ENCODE measurements around the gene MYBPHL.

Gene MYBPHL

GRCh38 chr1:109306832-109307273 is at the start of gene MYBPHL:
Gene MYBPHL, minus strand, starts transcription at chr1:109307011. Its CDS starts 20 bp downstream, at chr1:109306991.
- FAIRE-seq, result no peak

GRCh38 chr1:109356505-109356904 is 49.7 kb upstream of the MYBPHL start:
- FAIRE-seq, result no peak
- no peak for DNase-seq (ENCODE audit: extremely low spot score, insufficient read length, low read depth)

More at GRCh38 chr1:109306832-109307273, at the start of gene MYBPHL:
- no peak for DNase-seq (ENCODE audit: extremely low spot score, insufficient read length, low read depth)

- FAIRE-seq, result no peak
- DNase-seq (ENCODE audit: extremely low spot score, insufficient read length, low read depth), result no peak
Observed at GRCh38 chr1:109354929-109355328, 48.1 kb upstream of the MYBPHL start.

DNA sequence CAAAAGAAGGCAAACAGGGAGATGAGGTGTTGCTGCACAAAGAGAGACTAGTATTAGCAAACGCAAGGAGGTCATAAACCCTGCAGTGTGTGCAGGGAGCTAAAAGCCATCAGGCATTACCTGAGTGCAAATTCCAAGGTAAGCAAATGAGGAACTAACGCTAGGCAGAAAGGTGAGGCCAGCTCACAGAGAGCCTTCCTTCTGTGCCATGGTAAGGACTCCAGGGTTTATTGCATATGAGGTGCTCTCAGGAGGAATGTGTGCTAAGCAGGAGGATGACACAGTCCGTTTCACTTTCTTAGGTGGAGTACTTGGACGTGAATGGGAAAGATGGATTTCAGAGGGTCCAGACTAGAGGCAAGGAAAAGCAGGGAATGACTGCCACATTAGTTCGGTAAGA is 44.6 kb upstream of the MYBPHL start:
- DNase-seq (ENCODE audit: extremely low spot score, insufficient read length, low read depth) (no peak), FAIRE-seq (no peak)

DNA sequence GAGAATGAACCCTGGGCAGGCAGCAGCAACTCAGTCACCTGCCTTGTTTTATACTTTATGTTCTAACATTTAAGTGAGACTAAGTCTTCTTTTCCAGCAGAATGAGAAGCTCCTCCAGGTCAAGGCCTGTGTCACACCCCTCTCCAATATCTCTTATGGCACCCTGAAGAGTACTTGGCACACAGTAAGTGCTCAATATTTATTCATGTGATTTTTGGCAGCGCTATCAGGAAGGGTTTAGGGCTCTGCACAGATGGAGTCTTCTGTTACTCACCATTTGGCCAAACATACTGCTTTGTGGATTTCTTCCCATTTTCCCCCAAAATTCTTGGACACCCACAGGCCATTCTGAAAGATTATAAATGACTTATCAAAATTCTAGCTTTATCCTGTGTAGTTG is 43.8 kb upstream of the MYBPHL start:
- FAIRE-seq, result no peak
- no peak for DNase-seq (ENCODE audit: extremely low spot score, insufficient read length, low read depth)

- FAIRE-seq (no peak), DNase-seq (ENCODE audit: extremely low spot score, insufficient read length, low read depth) (no peak)
Observed at GRCh38 chr1:109350182-109350581, 43.4 kb upstream of the MYBPHL start.

DNA sequence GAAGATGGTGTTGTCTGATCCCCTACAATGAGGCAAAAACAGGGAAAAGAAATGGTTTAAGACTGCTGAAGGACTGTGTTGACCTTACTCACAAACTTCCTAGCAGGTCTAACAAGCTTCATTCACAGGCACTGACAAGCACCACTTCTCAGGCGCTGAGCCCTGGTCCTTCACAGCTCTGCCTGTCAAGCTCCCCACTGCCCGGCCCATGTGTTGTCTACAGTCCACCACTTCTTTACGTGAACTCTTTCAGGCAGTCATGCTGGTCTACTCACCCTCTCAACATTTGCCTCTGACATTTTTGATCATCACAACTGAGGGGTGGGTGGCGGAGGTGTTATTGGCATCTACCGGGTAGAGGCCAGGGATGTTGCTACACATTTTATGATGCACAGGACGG is 40.7 kb upstream of the MYBPHL start:
- FAIRE-seq, result no peak
- DNase-seq (ENCODE audit: extremely low spot score, insufficient read length, low read depth), result no peak

- DNase-seq (ENCODE audit: extremely low spot score, insufficient read length, low read depth) (no peak), FAIRE-seq (no peak)
Observed at GRCh38 chr1:109341944-109342930, 35.4 kb upstream of the MYBPHL start.

DNA sequence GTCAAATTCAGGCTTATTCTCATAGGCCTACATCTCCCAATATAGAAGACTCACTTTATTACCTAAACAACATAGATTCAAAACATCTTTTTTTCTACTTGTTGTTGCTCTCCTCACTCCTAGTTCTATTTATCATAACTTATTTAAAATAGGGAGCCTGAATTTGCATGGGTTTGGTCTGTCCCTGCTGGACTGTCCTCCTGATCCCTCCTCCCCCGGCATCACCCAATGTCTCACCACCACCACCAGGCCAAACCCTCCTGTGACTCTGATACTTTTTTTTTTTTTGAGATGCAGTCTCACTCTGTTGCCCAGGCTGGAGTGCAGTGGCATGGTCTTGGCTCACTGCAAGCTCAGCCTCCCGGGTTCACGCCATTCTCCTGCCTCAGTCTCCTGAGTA is 31.8 kb upstream of the MYBPHL start:
- FAIRE-seq, result no peak
- DNase-seq (ENCODE audit: extremely low spot score, insufficient read length, low read depth), result no peak

DNA sequence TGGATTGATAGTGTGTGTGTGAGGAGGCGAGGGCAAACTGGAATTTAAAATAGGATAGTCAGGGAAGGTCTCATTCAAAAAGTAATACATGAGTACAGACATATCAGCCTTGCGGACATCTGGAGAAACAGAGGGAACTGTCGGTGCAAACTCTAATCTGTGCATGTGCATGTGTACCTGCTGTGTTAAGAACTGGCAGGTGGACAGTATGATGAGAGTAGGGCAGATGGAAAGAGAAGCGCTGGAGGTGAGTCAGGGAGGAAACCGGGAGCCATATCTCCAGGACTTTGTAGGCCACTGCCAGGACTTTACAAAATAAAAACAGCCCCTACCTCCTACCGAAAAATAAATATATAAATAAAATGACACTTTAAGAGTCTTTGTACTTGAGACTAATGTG is 31.3 kb upstream of the MYBPHL start:
- no peak for DNase-seq (ENCODE audit: extremely low spot score, insufficient read length, low read depth)
- FAIRE-seq, result no peak

DNA sequence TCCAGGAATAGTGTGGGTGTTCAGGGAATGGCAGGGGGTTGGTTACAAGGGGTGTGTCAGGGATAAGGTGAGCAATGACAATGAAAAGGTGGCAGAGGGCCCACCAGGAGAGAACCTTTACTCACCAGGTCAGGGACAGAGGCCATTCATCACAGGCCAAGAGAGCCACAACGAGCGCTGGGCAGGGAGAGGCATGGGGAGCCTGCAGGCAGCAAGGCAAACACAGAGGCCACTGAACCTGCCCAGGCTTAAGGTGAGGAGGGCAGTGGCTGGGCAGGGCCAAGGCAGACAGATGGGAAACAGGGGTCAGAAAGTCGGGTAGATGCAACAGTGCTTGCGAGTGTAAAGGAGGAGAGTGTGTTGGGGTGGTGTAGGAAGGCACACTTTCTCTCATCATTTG is 28.3 kb upstream of the MYBPHL start:
- DNase-seq (ENCODE audit: extremely low spot score, insufficient read length, low read depth) (no peak), FAIRE-seq (no peak)

GRCh38 chr1:109331113-109331512 is 24.3 kb upstream of the MYBPHL start:
- FAIRE-seq (no peak), DNase-seq (ENCODE audit: extremely low spot score, insufficient read length, low read depth) (no peak)

DNA sequence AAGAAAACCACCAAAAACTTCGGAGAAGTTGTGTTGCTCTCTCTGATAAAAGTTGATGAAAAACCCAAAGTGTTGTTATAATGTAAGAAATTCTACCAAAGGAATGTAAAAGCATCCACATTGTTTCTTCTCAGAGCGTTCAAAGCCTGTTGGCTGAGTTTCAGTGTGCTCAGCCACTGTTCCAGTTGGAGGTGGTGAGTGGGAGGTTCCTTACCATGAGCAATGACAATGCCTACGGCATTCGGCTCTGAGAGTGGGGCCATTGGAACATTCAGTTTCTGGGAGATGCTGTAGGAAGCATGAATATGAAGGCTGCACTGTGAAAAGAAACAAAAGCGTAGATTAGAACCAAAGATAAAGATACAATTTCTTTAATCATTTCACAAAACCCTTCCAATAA is 20.5 kb upstream of the MYBPHL start:
- FAIRE-seq (no peak), DNase-seq (ENCODE audit: extremely low spot score, insufficient read length, low read depth) (no peak)

- no peak for DNase-seq (ENCODE audit: extremely low spot score, insufficient read length, low read depth)
- no peak for FAIRE-seq
Observed at GRCh38 chr1:109322974-109323373, 16.2 kb upstream of the MYBPHL start.

GRCh38 chr1:109319114-109319513 is 12.3 kb upstream of the MYBPHL start:
- FAIRE-seq (no peak), DNase-seq (ENCODE audit: extremely low spot score, insufficient read length, low read depth) (no peak)

- DNase-seq (ENCODE audit: extremely low spot score, insufficient read length, low read depth) (no peak), FAIRE-seq (no peak)
Observed at GRCh38 chr1:109316506-109316905, 9.7 kb upstream of the MYBPHL start.

DNA sequence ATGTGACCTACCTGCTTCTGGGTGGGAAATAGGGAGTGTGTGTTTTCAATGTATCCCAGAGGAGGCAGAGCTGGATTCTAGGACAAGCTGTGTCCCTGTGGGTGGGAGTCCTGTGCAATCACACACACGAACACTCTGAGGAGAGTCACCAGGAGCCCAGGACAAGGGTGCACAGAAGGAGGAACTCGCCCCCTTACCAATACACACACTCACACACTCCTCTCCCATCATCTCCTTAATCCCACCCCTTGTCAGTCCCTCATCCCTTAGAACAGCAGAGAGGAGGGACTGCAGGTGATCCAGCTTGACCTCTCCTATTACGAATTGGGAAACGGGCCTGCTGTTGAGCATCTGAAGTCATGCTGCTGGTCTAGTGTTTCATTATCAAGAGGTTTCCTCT is 8.5 kb upstream of the MYBPHL start:
- no peak for FAIRE-seq
- no peak for DNase-seq (ENCODE audit: extremely low spot score, insufficient read length, low read depth)

GRCh38 chr1:109314795-109315194 is 8.0 kb upstream of the MYBPHL start:
- no peak for FAIRE-seq
- DNase-seq (ENCODE audit: extremely low spot score, insufficient read length, low read depth), result no peak

DNA sequence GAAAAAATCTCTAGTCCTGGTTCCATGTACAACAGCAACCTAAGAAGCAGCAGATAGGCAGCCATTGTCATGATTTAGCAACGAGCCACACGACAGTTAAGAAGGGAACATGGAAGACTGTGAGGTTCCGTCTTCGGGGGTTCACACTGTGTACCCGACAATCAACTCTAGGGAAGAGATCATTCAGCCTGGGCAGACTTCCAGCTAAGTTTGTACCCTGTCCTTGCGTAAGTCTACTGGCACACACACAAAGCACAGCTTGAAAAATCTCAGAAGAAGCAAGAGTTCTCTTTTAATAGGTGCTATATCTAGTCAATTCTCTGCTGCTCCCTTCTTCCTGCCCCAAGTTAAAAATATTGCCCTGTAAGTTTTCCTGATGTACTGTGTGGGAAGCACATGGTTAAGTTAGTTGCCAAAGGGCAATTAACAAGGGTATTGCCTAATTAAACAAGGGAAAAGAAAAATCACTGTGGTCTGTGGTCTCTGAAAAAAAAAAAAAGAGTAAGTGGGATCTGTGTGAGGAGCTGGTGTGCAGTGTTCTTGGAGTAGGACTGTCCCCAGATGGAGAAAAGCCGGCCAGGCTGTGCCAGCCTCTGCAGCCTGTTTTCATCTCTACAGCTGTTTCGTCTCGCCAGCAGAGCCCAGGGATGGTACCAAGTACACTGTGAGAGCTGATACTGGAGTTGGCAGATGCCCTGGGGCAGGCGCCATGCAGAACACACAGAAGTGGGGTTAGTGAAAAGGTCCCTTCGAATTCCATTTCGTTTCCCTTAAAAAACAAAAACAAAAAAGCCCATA is 6.4 kb upstream of the MYBPHL start:
- DNase-seq (ENCODE audit: extremely low spot score, insufficient read length, low read depth) (no peak), FAIRE-seq (no peak)

- DNase-seq (ENCODE audit: extremely low spot score, insufficient read length, low read depth) (no peak), FAIRE-seq (no peak)
Observed at GRCh38 chr1:109312246-109312645, 5.4 kb upstream of the MYBPHL start.

DNA sequence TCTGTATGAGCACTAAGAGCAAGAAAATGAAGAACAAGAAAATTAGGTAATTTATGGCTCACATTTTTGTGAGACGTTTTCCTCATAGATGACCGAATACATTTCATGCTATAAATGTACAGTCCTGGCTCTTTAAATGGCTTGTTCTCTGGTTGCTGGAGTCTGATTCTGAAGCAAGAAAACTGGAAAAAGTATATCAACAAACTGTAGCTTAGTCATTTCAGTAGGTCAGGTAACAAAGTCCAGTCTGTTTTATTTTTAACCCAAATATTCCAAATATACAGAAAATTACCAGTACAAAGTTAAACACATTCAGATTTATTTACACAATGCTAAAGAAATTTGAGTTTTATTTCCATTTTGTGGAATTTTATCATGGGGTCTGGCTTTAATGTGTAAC is 2.5 kb upstream of the MYBPHL start:
- FAIRE-seq, result no peak

More for the DNA sequence above, 2.5 kb upstream of the MYBPHL start:
- no peak for DNase-seq (ENCODE audit: extremely low spot score, insufficient read length, low read depth)

Data from GM18507 (cell line).